Measurements from ENCODE around the gene TOM1L1.

- TF ChIP-seq CTCF (IDR thresholded peaks at IDR 0.05) (no peak), POLR2A (IDR thresholded peaks at IDR 0.05) (no peak)
These were observed 18.8 kb downstream of the TOM1L1 start for GRCh38 chr17:54919425-54919824.

All from vagina (tissue), 2 donors.